IMR-90 (cell line): ENCODE results near the gene GSG1. TPM values are rescaled to one million over a fixed set of nuclear protein-coding genes. Genes with fewer than 3 reads are reported as not detected.

Experiments
- ATAC-seq: fragments of 200-7000 bp; cut with Tn5 transposase; 2 replicates; pipeline ENCODE4 v1.9.1; 2020; ENCODE audit warnings: low read depth, mild to moderate bottlenecking, moderate library complexity
- BruUV-seq: library from RNA; stranded (reverse); fragments of 400-500 nt; replicated peaks from 2 replicates; lab custom pipeline; 2021; lab: Mats Ljungman, UMichigan
- CTCF ChIA-PET: fragments of 300-600 bp; formaldehyde crosslinking; extraction: SDS; loops from one replicate; lab custom pipeline; 2021; ENCODE audit warnings: antibody characterized with exemption; lab: Yijun Ruan, JAX
- POLR2A ChIA-PET: fragments of 300-600 bp; sonication (Branson Sonifier 250); formaldehyde crosslinking; loops from one replicate; lab custom pipeline; 2022; ENCODE audit warnings: antibody characterized with exemption; ENCODE audit not compliant: unreplicated experiment; lab: Charles Lee
- DNase-seq: peaks from one replicate; pipeline ENCODE4 v3.0.0; 2013
- H2AFZ ChIP-seq: replicated peaks from 2 replicates; pipeline ENCODE3; 2013; ENCODE audit warnings: low read length, mild to moderate bottlenecking; ENCODE audit not compliant: poor library complexity
- H2AK5ac ChIP-seq: 2 replicates; pipeline ENCODE4 v1.6.1; 2013; ENCODE audit warnings: low read depth, low read length, inconsistent platforms
- H2AK9ac ChIP-seq: replicated peaks from 2 replicates; pipeline ENCODE3; 2013; ENCODE audit warnings: mild to moderate bottlenecking, low read depth, low read length, moderate library complexity; ENCODE audit not compliant: poor library complexity
- H2BK120ac ChIP-seq: 2 replicates; pipeline ENCODE4 v1.6.1; 2013; ENCODE audit warnings: low read depth, low read length, inconsistent platforms
- H2BK15ac ChIP-seq: 3 replicates; pipeline ENCODE4 v1.6.1; 2013; ENCODE audit warnings: low read depth, low read length, inconsistent platforms
- H2BK20ac ChIP-seq: 2 replicates; pipeline ENCODE4 v1.6.1; 2013; ENCODE audit warnings: low read depth, mild to moderate bottlenecking, inconsistent platforms, low read length, moderate library complexity
- H2BK5ac ChIP-seq: 2 replicates; pipeline ENCODE4 v1.6.1; 2013; ENCODE audit warnings: mild to moderate bottlenecking, low read depth, low read length, inconsistent platforms; ENCODE audit not compliant: poor library complexity, severe bottlenecking
- H3K14ac ChIP-seq: replicated peaks from 2 replicates; pipeline ENCODE4 v1.6.1; 2013; ENCODE audit warnings: low read depth, low read length, inconsistent platforms
- H3K18ac ChIP-seq: 2 replicates; pipeline ENCODE4 v1.6.1; 2013; ENCODE audit warnings: low read depth, low read length, control low read depth
- H3K23ac ChIP-seq: 2 replicates; pipeline ENCODE4 v1.6.1; 2013; ENCODE audit warnings: low read depth, low read length, inconsistent platforms
- H3K27ac ChIP-seq: 2 replicates; pipeline ENCODE4 v1.5.1; 2013; ENCODE audit warnings: mild to moderate bottlenecking, control low read depth, low read length; ENCODE audit not compliant: insufficient read depth
- H3K27me3 ChIP-seq: 2 replicates; pipeline ENCODE4 v1.6.1; 2013; ENCODE audit warnings: low read length; ENCODE audit not compliant: control insufficient read depth, insufficient read depth
- H3K36me3 ChIP-seq: 2 replicates; pipeline ENCODE4 v1.6.1; 2013; ENCODE audit warnings: low read length, mixed read lengths; ENCODE audit not compliant: control insufficient read depth, insufficient read depth
- H3K4ac ChIP-seq: 2 replicates; pipeline ENCODE4 v1.6.1; 2013; ENCODE audit warnings: low read depth, low read length, inconsistent platforms
- H3K4me1 ChIP-seq: 2 replicates; pipeline ENCODE4 v1.6.1; 2013; ENCODE audit warnings: low read length, mixed read lengths; ENCODE audit not compliant: control insufficient read depth, insufficient read depth
- H3K4me2 ChIP-seq: 2 replicates; pipeline ENCODE4 v1.6.1; 2013; ENCODE audit warnings: low read depth, mild to moderate bottlenecking, control low read depth, low read length, moderate library complexity
- H3K4me3 ChIP-seq: 2 replicates; pipeline ENCODE4 v1.5.1; 2013; ENCODE audit warnings: low read depth, mild to moderate bottlenecking, control low read depth, low read length, moderate library complexity; ENCODE audit not compliant: insufficient read depth
- H3K56ac ChIP-seq: 2 replicates; pipeline ENCODE4 v1.6.1; 2013; ENCODE audit warnings: low read length, inconsistent platforms; ENCODE audit not compliant: insufficient read depth; ENCODE audit errors: extremely low read depth
- H3K79me1 ChIP-seq, 2 experiments: 2 replicates each; pipeline ENCODE4 v1.6.1; 2013; ENCODE audit warnings: low read length in 2 of 2, inconsistent platforms in 1 of 2, low read depth in 1 of 2
- H3K9ac ChIP-seq: 2 replicates; pipeline ENCODE4 v1.6.1; 2013; ENCODE audit warnings: low read depth, low read length, control low read depth
- H3K9me1 ChIP-seq: 2 replicates; pipeline ENCODE4 v1.6.1; 2013; ENCODE audit warnings: low read length, inconsistent platforms; ENCODE audit not compliant: insufficient read depth
- H3K9me3 ChIP-seq: 2 replicates; pipeline ENCODE4 v1.6.1; 2013; ENCODE audit warnings: low read length; ENCODE audit not compliant: control insufficient read depth, insufficient read depth
- H4K20me1 ChIP-seq: 2 replicates; pipeline ENCODE4 v1.6.1; 2013; ENCODE audit warnings: low read length, inconsistent platforms; ENCODE audit not compliant: insufficient read depth
- H4K5ac ChIP-seq: 2 replicates; pipeline ENCODE4 v1.6.1; 2013; ENCODE audit warnings: mild to moderate bottlenecking, low read depth, low read length, control low read depth
- H4K8ac ChIP-seq, 2 experiments: 2 replicates each; pipeline ENCODE4 v1.6.1; 2013; ENCODE audit warnings: low read depth in 2 of 2, low read length in 2 of 2, control low read depth in 1 of 2, inconsistent platforms in 1 of 2
- H4K91ac ChIP-seq: 2 replicates; pipeline ENCODE4 v1.6.1; 2013; ENCODE audit warnings: low read depth, low read length, inconsistent platforms; ENCODE audit not compliant: insufficient read depth
- BHLHE40 ChIP-seq: fragments of 150-350 bp; IDR thresholded peaks from 2 replicates; pipeline ENCODE4 v1.6.1; 2016; ENCODE audit warnings: mild to moderate bottlenecking, low read depth, low read length
- MAFK ChIP-seq: IDR thresholded peaks from 2 replicates; pipeline ENCODE4 v1.6.1; 2012; ENCODE audit warnings: low read depth, low read length, improper control_type of control experiment
- MAZ ChIP-seq: IDR thresholded peaks from 2 replicates; pipeline ENCODE4 v1.6.1; 2012; ENCODE audit warnings: low read depth, mild to moderate bottlenecking, low read length, improper control_type of control experiment, moderate library complexity, borderline replicate concordance
- MXI1 ChIP-seq: IDR thresholded peaks from 2 replicates; pipeline ENCODE4 v1.6.1; 2012; ENCODE audit warnings: low read depth, mild to moderate bottlenecking, low read length, moderate library complexity, borderline replicate concordance
- POLR2A ChIP-seq: IDR thresholded peaks from 2 replicates; pipeline ENCODE4 v1.6.1; 2012; ENCODE audit warnings: mild to moderate bottlenecking, low read depth, low read length
- RAD21 ChIP-seq: IDR thresholded peaks from 2 replicates; pipeline ENCODE4 v1.6.1; 2012; ENCODE audit warnings: low read length, improper control_type of control experiment
- RCOR1 ChIP-seq: IDR thresholded peaks from 2 replicates; pipeline ENCODE4 v1.6.1; 2012; ENCODE audit warnings: mild to moderate bottlenecking, low read length, improper control_type of control experiment; ENCODE audit not compliant: insufficient replicate concordance
- RFX5 ChIP-seq: IDR thresholded peaks from 2 replicates; pipeline ENCODE4 v1.8.0; 2012; ENCODE audit warnings: low read depth, mild to moderate bottlenecking, low read length, moderate library complexity
- WGBS, 2 experiments: methylation state at CpG; one replicate each; pipeline versions ENCODE4 v1.1.5 to v1.1.7; 2013; ENCODE audit warnings: missing lambda C conversion rate in 2 of 2; ENCODE audit not compliant: insufficient read length in 1 of 2; ENCODE audit errors: extremely low coverage in 2 of 2; 5-methylcytosine and 5-hydroxymethylcytosine counted together
- dilution Hi-C: fragments of 300-500 bp; cut with HindIII; formaldehyde crosslinking; loops from one replicate; pipeline ENCODE4 v1.14.3; 2018; ENCODE audit warnings: low sequenced_read_pairs; ENCODE audit not compliant: unreplicated experiment
- in situ Hi-C: fragments of 300-500 bp; cut with MboI; formaldehyde crosslinking; loops from 3 replicates; pipeline ENCODE4 v1.14.3; 2019; ENCODE audit warnings: low sequenced_read_pairs, inconsistent platforms, mixed read lengths
- intact Hi-C: fragments of 100-400 bp; cut with micrococcal nuclease; formaldehyde crosslinking; loops from 2 replicates; pipeline ENCODE4 v1.10.0; 2022
- polyA plus RNA-seq, 3 experiments: library from polyadenylated mRNA; depleted of rRNA; stranded (reverse); fragments of >200 nt; gene quantifications; 2 replicates each; pipeline ENCODE4 v1.2.3, GENCODE V29; 2012; ENCODE audit warnings: low replicate concordance in 1 of 3
- total RNA-seq: library from RNA; depleted of rRNA; stranded (reverse); fragments of >200 nt; gene quantifications from 2 replicates; pipeline ENCODE4 v1.2.3, GENCODE V29; 2012
- TF ChIP-seq, protein P1 (sequence below): conservative IDR thresholded peaks from 2 replicates; pipeline ENCODE4 v1.5.1; 2012; ENCODE audit warnings: mild to moderate bottlenecking, low read depth, low read length, improper control_type of control experiment
- TF ChIP-seq, protein P2 (sequence below): fragments of 150-350 bp; IDR thresholded peaks from 2 replicates; pipeline ENCODE4 v1.6.1; 2017; ENCODE audit warnings: mild to moderate bottlenecking, antibody characterized with exemption, low read length, low read depth

Gene GSG1
- total and polyA plus RNA-seq, 2 of the 4 experiments (the other 2 are of a cell fraction) = 1.8 to 2.9 TPM

DNA sequence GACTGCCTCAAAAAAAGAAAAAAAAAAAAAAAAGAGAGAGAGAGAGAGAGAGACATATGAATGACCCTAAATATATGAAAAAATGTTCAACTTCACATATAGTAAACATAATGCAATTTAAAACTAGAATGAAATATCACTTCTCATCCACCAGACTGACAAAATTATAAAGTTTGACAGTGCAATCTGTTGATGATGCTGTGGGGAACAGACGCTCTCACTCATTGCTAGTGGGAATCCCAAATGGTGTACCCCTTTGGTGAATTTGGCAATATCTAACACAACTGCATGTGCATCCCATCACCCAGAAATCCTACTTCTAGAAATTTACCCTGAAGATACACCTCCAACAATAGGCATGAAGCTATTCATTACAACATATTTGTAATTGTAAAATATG lies 2.3 kb upstream of the GSG1 start:
- no peak overlapping the region for H2AK5ac ChIP-seq
- POLR2A ChIA-PET = no interaction called here
- H3K4me2 ChIP-seq = no peak overlapping the region
- dilution Hi-C loops = no loop called here
- no peak overlapping the region for H2BK20ac ChIP-seq
- peaks cover 0 to 3% of the 10 kb centered on the region in 2 experiments; a peak in 1 of 4 replicates for H3K79me1 ChIP-seq
- H4K8ac ChIP-seq = no peak overlapping the region
- no peak overlapping the region for H2AK9ac ChIP-seq
- H2BK120ac ChIP-seq = no peak overlapping the region
- H3K36me3 ChIP-seq = no peaks in the 10 kb centered on the region
- no peak overlapping the region for H3K4me3 ChIP-seq
- no peak overlapping the region for H2BK15ac ChIP-seq
- peaks cover 10% of the 10 kb centered on the region for H3K9me1 ChIP-seq
- no peak overlapping the region for H3K18ac ChIP-seq
- in situ Hi-C loops = no loop called here
- no peak overlapping the region for H4K91ac ChIP-seq
- WGBS, 2 experiments = no CpG with 5 or more reads among the region's 1 CpG
- H4K5ac ChIP-seq = no peak overlapping the region
- no peak overlapping the region for H3K4ac ChIP-seq
- CTCF ChIA-PET = no interaction called here
- TF ChIP-seq MXI1 = no peak
- TF ChIP-seq, protein P1, sequence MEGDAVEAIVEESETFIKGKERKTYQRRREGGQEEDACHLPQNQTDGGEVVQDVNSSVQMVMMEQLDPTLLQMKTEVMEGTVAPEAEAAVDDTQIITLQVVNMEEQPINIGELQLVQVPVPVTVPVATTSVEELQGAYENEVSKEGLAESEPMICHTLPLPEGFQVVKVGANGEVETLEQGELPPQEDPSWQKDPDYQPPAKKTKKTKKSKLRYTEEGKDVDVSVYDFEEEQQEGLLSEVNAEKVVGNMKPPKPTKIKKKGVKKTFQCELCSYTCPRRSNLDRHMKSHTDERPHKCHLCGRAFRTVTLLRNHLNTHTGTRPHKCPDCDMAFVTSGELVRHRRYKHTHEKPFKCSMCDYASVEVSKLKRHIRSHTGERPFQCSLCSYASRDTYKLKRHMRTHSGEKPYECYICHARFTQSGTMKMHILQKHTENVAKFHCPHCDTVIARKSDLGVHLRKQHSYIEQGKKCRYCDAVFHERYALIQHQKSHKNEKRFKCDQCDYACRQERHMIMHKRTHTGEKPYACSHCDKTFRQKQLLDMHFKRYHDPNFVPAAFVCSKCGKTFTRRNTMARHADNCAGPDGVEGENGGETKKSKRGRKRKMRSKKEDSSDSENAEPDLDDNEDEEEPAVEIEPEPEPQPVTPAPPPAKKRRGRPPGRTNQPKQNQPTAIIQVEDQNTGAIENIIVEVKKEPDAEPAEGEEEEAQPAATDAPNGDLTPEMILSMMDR = no peak
- TF ChIP-seq BHLHE40 = no peak
- TF ChIP-seq, protein P2, sequence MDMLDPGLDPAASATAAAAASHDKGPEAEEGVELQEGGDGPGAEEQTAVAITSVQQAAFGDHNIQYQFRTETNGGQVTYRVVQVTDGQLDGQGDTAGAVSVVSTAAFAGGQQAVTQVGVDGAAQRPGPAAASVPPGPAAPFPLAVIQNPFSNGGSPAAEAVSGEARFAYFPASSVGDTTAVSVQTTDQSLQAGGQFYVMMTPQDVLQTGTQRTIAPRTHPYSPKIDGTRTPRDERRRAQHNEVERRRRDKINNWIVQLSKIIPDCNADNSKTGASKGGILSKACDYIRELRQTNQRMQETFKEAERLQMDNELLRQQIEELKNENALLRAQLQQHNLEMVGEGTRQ = no peak
- no peak for TF ChIP-seq MAFK
- TF ChIP-seq RAD21 = no peak
- TF ChIP-seq RFX5 = no peak
- TF ChIP-seq RCOR1 = no peak
- TF ChIP-seq MAZ = no peak
- TF ChIP-seq POLR2A = no peak
- H3K9ac ChIP-seq = no peak overlapping the region
- DNase-seq (no peak), ATAC-seq (no peak)
- H3K56ac ChIP-seq = no peak overlapping the region
- H3K23ac ChIP-seq = no peak overlapping the region
- H3K4me1 ChIP-seq = peaks cover 16% of the 10 kb centered on the region
- no peak overlapping the region for H3K27ac ChIP-seq
- no peak overlapping the region for H2BK5ac ChIP-seq
- intact Hi-C loops = no loop called here
- H3K14ac ChIP-seq = no peak overlapping the region
- H4K20me1 ChIP-seq = no peaks in the 10 kb centered on the region
- no peaks in the 10 kb centered on the region for H3K27me3 ChIP-seq
- no peaks in the 10 kb centered on the region; the same call in 1 of the 2 replicates for H3K9me3 ChIP-seq
- BruUV-seq = no TSS peak
- H2AFZ ChIP-seq = no peak overlapping the region
